SK-N-SH treated with all-trans-retinoic acid at 6 μM for 48 hours (cell line): Measurements from ENCODE around the gene MRPL12.

Experiments
- ATAC-seq: fragments of 200-7000 bp; cut with Tn5 transposase; 3 replicates; pipeline ENCODE4 v1.9.1; 2020; ENCODE audit warnings: mild to moderate bottlenecking, moderate library complexity
- CREB5 ChIP-seq: fragments of 250-450 bp; sonication (Bioruptor Pico); IDR thresholded peaks from 2 replicates; pipeline ENCODE4 v1.5.1; 2020; ENCODE audit warnings: low read depth, mild to moderate bottlenecking, moderate library complexity
- CSDC2 ChIP-seq: fragments of 250-450 bp; sonication (Bioruptor Pico); IDR thresholded peaks from 2 replicates; pipeline ENCODE4 v1.5.0; 2020; ENCODE audit warnings: mild to moderate bottlenecking, moderate library complexity
- CSRNP3 ChIP-seq: fragments of 250-450 bp; sonication (Bioruptor Pico); IDR thresholded peaks from 2 replicates; pipeline ENCODE4 v1.5.1; 2021; ENCODE audit warnings: mild to moderate bottlenecking, moderate library complexity
- ESRRG ChIP-seq: fragments of 250-450 bp; sonication (Bioruptor Pico); IDR thresholded peaks from 2 replicates; pipeline ENCODE4 v1.6.1; 2021; ENCODE audit warnings: mild to moderate bottlenecking
- GLIS3 ChIP-seq: fragments of 250-450 bp; sonication (Bioruptor Pico); IDR thresholded peaks from 2 replicates; pipeline ENCODE4 v1.5.0; 2020; ENCODE audit warnings: mild to moderate bottlenecking, moderate library complexity
- ISL1 ChIP-seq: fragments of 250-450 bp; sonication (Bioruptor Pico); IDR thresholded peaks from 2 replicates; pipeline ENCODE4 v2.1.2; 2022; ENCODE audit warnings: mild to moderate bottlenecking, moderate library complexity
- PPARA ChIP-seq: fragments of 250-450 bp; sonication (Bioruptor Pico); IDR thresholded peaks from 2 replicates; pipeline ENCODE4 v1.5.0; 2020; ENCODE audit warnings: mild to moderate bottlenecking, borderline replicate concordance
- RARB ChIP-seq: fragments of 250-450 bp; sonication (Bioruptor Pico); IDR thresholded peaks from 2 replicates; pipeline ENCODE4 v1.8.0; 2021; ENCODE audit warnings: mild to moderate bottlenecking, moderate library complexity
- SNAI2 ChIP-seq: fragments of 250-450 bp; sonication (Bioruptor Pico); IDR thresholded peaks from 2 replicates; pipeline ENCODE4 v1.5.0; 2020; ENCODE audit warnings: mild to moderate bottlenecking, moderate library complexity
- TOX ChIP-seq: fragments of 250-450 bp; sonication (Bioruptor Pico); IDR thresholded peaks from 2 replicates; pipeline ENCODE4 v1.8.0; 2021; ENCODE audit warnings: mild to moderate bottlenecking, moderate library complexity, borderline replicate concordance
- ZC3H10 ChIP-seq: fragments of 250-450 bp; sonication (Bioruptor Pico); IDR thresholded peaks from 2 replicates; pipeline ENCODE4 v1.5.1; 2021; ENCODE audit warnings: mild to moderate bottlenecking, moderate library complexity
- ZFP30 ChIP-seq: fragments of 450-650 bp; formaldehyde crosslinking; IDR thresholded peaks from 2 replicates; pipeline ENCODE4 v1.5.0; 2022; ENCODE audit warnings: mild to moderate bottlenecking, moderate library complexity
- ZNF70 ChIP-seq: fragments of 450-650 bp; formaldehyde crosslinking; IDR thresholded peaks from 2 replicates; pipeline ENCODE4 v1.5.0; 2020; ENCODE audit warnings: mild to moderate bottlenecking, moderate library complexity
- TF ChIP-seq, protein P1 (sequence below): fragments of 250-450 bp; sonication (Bioruptor Pico); IDR thresholded peaks from 2 replicates; pipeline ENCODE4 v1.8.0; 2020; ENCODE audit warnings: mild to moderate bottlenecking, moderate library complexity, borderline replicate concordance
- TF ChIP-seq, protein P2 (sequence below): fragments of 250-450 bp; sonication (Bioruptor Pico); IDR thresholded peaks from 2 replicates; pipeline ENCODE4 v1.5.0; 2020; ENCODE audit warnings: mild to moderate bottlenecking, moderate library complexity

MRPL12 gene

GRCh38 chr17:81719410-81720266 is 16.5 kb downstream of the MRPL12 start:
- ATAC-seq = no peak
- TF ChIP-seq CREB5 (CRISPR knock-in tag) = no peak
- TF ChIP-seq CSRNP3 = no peak
- TF ChIP-seq SNAI2 (CRISPR knock-in tag) = no peak
- TF ChIP-seq ZFP30 = no peak
- no peak for TF ChIP-seq ISL1 (CRISPR knock-in tag)
- no peak for TF ChIP-seq RARB (CRISPR knock-in tag)
- no peak for TF ChIP-seq ZNF70 (CRISPR knock-in tag)
- no peak for TF ChIP-seq TOX (CRISPR knock-in tag)
- TF ChIP-seq PPARA (CRISPR knock-in tag) = no peak
- no peak for TF ChIP-seq ZC3H10 (CRISPR knock-in tag)
- no peak for TF ChIP-seq GLIS3 (CRISPR knock-in tag)

GRCh38 chr17:81720267-81721071 is 17.3 kb downstream of the MRPL12 start:
- TF ChIP-seq CSDC2 = no peak
- TF ChIP-seq, protein P1, sequence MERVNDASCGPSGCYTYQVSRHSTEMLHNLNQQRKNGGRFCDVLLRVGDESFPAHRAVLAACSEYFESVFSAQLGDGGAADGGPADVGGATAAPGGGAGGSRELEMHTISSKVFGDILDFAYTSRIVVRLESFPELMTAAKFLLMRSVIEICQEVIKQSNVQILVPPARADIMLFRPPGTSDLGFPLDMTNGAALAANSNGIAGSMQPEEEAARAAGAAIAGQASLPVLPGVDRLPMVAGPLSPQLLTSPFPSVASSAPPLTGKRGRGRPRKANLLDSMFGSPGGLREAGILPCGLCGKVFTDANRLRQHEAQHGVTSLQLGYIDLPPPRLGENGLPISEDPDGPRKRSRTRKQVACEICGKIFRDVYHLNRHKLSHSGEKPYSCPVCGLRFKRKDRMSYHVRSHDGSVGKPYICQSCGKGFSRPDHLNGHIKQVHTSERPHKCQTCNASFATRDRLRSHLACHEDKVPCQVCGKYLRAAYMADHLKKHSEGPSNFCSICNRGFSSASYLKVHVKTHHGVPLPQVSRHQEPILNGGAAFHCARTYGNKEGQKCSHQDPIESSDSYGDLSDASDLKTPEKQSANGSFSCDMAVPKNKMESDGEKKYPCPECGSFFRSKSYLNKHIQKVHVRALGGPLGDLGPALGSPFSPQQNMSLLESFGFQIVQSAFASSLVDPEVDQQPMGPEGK (CRISPR knock-in tag) = no peak
- no peak for TF ChIP-seq PPARA (CRISPR knock-in tag)
- TF ChIP-seq ZNF70 (CRISPR knock-in tag) = no peak
- no peak for ATAC-seq

GRCh38 chr17:81722184-81723120 is 19.3 kb downstream of the MRPL12 start:
- peak; percentile 20 for ATAC-seq
- TF ChIP-seq RARB (CRISPR knock-in tag) (no peak), GLIS3 (CRISPR knock-in tag) (no peak), ESRRG (0 out of 2 replicates have a peak, but pooled peaks have one; percentile 42)

- ATAC-seq = peak; percentile 60
- TF ChIP-seq GLIS3 (CRISPR knock-in tag) = 0 out of 2 replicates have a peak, but pooled peaks have one; percentile 25
- TF ChIP-seq, protein P2, sequence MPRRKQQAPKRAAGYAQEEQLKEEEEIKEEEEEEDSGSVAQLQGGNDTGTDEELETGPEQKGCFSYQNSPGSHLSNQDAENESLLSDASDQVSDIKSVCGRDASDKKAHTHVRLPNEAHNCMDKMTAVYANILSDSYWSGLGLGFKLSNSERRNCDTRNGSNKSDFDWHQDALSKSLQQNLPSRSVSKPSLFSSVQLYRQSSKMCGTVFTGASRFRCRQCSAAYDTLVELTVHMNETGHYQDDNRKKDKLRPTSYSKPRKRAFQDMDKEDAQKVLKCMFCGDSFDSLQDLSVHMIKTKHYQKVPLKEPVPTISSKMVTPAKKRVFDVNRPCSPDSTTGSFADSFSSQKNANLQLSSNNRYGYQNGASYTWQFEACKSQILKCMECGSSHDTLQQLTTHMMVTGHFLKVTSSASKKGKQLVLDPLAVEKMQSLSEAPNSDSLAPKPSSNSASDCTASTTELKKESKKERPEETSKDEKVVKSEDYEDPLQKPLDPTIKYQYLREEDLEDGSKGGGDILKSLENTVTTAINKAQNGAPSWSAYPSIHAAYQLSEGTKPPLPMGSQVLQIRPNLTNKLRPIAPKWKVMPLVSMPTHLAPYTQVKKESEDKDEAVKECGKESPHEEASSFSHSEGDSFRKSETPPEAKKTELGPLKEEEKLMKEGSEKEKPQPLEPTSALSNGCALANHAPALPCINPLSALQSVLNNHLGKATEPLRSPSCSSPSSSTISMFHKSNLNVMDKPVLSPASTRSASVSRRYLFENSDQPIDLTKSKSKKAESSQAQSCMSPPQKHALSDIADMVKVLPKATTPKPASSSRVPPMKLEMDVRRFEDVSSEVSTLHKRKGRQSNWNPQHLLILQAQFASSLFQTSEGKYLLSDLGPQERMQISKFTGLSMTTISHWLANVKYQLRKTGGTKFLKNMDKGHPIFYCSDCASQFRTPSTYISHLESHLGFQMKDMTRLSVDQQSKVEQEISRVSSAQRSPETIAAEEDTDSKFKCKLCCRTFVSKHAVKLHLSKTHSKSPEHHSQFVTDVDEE (CRISPR knock-in tag) = no peak
These were observed 20.6 kb downstream of the MRPL12 start for GRCh38 chr17:81723651-81724209.
